ENCODE measurements around the gene SUV39H2. TPM values are rescaled to one million over a fixed set of nuclear protein-coding genes. Genes with fewer than 3 reads are reported as not detected.

SUV39H2 gene
- total and polyA plus RNA-seq, 10 of the 15 experiments (the other 5 are each of a cell fraction or from before 2014, with no cell fraction given): 24.3 to 41.1 (median 30.0) TPM

DNA sequence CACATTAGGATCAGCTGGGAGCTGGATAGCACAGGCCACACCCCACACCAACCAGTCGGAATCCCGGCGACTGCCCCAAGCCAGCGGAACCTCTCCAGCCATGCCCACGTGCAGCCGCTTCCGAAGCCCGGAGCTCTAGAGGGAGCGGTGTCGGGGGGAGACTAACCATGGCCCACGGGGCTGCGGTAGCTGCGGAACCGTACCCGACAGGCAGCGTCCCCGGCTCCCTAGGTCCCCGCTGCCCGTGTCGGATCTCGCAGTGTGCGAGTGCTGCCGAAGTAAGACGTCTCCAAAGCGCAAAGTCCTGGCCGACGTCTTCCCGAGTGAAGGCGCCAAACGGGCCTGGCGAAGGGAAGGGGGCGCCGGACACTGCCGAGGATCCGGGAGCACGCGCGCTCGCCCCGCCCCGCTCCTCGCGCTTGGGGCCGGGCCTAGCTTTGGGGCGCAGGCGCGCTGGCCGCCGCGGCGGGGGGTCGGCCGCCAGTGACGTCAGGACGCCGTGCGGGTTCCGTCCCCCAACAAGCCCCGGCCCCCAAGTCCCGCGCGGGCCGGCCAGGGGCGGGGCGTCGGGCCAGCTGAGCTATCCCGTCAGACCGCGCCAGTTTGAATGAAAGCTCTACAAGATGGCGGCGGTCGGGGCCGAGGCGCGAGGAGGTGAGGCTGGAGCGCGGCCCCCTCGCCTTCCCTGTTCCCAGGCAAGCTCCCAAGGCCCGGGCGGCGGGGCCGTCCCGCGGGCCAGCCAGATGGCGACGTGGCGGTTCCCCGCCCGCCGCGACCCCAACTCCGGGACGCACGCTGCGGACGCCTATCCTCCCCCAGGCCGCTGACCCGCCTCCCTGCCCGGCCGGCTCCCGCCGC, at the start of gene SUV39H2 (continued):
- peak; percentile 65 for TF ChIP-seq NRF1 (conservative IDR thresholded peaks at IDR 0.05; ENCODE audit: low read depth, low read length)
- no peak for TF ChIP-seq WRNIP1 (IDR thresholded peaks at IDR 0.05; ENCODE audit: borderline replicate concordance, low read depth, low read length)
- no peak for TF ChIP-seq ZNF274 (IDR thresholded peaks at IDR 0.05; ENCODE audit: insufficient read depth, insufficient read length)
- TF ChIP-seq MEF2A (IDR thresholded peaks at IDR 0.05; ENCODE audit: insufficient read depth, low read depth, low read length): 0 out of 2 replicates have a peak, but pooled peaks have one; percentile 8
- TF ChIP-seq SIN3A (IDR thresholded peaks at IDR 0.05; ENCODE audit: low read depth, low read length): peak; percentile 93
- TF ChIP-seq CBFB (IDR thresholded peaks at IDR 0.05; ENCODE audit: low read depth): peak; percentile 66; the same call in 1 of the 2 replicates
- TF ChIP-seq, protein P1, sequence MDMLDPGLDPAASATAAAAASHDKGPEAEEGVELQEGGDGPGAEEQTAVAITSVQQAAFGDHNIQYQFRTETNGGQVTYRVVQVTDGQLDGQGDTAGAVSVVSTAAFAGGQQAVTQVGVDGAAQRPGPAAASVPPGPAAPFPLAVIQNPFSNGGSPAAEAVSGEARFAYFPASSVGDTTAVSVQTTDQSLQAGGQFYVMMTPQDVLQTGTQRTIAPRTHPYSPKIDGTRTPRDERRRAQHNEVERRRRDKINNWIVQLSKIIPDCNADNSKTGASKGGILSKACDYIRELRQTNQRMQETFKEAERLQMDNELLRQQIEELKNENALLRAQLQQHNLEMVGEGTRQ (IDR thresholded peaks at IDR 0.05; ENCODE audit: borderline replicate concordance, low read depth, low read length): no peak
- peak; percentile 97 for TF ChIP-seq YY1 (IDR thresholded peaks at IDR 0.05; ENCODE audit: low read depth, low read length)
- TF ChIP-seq, protein P2, sequence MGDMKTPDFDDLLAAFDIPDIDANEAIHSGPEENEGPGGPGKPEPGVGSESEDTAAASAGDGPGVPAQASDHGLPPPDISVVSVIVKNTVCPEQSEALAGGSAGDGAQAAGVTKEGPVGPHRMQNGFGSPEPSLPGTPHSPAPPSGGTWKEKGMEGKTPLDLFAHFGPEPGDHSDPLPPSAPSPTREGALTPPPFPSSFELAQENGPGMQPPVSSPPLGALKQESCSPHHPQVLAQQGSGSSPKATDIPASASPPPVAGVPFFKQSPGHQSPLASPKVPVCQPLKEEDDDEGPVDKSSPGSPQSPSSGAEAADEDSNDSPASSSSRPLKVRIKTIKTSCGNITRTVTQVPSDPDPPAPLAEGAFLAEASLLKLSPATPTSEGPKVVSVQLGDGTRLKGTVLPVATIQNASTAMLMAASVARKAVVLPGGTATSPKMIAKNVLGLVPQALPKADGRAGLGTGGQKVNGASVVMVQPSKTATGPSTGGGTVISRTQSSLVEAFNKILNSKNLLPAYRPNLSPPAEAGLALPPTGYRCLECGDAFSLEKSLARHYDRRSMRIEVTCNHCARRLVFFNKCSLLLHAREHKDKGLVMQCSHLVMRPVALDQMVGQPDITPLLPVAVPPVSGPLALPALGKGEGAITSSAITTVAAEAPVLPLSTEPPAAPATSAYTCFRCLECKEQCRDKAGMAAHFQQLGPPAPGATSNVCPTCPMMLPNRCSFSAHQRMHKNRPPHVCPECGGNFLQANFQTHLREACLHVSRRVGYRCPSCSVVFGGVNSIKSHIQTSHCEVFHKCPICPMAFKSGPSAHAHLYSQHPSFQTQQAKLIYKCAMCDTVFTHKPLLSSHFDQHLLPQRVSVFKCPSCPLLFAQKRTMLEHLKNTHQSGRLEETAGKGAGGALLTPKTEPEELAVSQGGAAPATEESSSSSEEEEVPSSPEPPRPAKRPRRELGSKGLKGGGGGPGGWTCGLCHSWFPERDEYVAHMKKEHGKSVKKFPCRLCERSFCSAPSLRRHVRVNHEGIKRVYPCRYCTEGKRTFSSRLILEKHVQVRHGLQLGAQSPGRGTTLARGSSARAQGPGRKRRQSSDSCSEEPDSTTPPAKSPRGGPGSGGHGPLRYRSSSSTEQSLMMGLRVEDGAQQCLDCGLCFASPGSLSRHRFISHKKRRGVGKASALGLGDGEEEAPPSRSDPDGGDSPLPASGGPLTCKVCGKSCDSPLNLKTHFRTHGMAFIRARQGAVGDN (IDR thresholded peaks at IDR 0.05): peak; percentile 58; the same call in 1 of the 2 replicates
- TF ChIP-seq, protein P3, sequence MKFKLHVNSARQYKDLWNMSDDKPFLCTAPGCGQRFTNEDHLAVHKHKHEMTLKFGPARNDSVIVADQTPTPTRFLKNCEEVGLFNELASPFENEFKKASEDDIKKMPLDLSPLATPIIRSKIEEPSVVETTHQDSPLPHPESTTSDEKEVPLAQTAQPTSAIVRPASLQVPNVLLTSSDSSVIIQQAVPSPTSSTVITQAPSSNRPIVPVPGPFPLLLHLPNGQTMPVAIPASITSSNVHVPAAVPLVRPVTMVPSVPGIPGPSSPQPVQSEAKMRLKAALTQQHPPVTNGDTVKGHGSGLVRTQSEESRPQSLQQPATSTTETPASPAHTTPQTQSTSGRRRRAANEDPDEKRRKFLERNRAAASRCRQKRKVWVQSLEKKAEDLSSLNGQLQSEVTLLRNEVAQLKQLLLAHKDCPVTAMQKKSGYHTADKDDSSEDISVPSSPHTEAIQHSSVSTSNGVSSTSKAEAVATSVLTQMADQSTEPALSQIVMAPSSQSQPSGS (IDR thresholded peaks at IDR 0.05; ENCODE audit: low read length): no peak
- TF ChIP-seq IKZF1 (conservative IDR thresholded peaks at IDR 0.05): peak; percentile 95

All from GM12878 (cell line).